Measurements from ENCODE around the gene RPL37A.

- TF ChIP-seq POLR2A (IDR thresholded peaks at IDR 0.05; ENCODE audit: low read length) (no peak), GATA1 (IDR thresholded peaks at IDR 0.05; ENCODE audit: low read depth, low read length) (no peak)
Observed at GRCh38 chr2:216540920-216541319, 42.3 kb downstream of the RPL37A start.

Measured in erythroblast (primary cell).